Lung (tissue), 12 donors: ENCODE data around the gene AFF1. TPM values are rescaled to one million over a fixed set of nuclear protein-coding genes. Genes with fewer than 3 reads are reported as not detected.

Source experiments
- ATAC-seq: fragments of 200-7000 bp; cut with Tn5 transposase; one replicate; pipeline ENCODE4 v1.9.1; 2020; ENCODE audit warnings: moderate number of reproducible peaks; ENCODE audit not compliant: insufficient read depth, low FRiP score
- DNase-seq, 3 donors: peaks; one replicate each; pipeline ENCODE4 v3.0.0-alpha.2; 2013 to 2017
- H3K27ac ChIP-seq, 2 donors: one replicate each; pipeline ENCODE4 v1.5.1; 2013; ENCODE audit warnings: mild to moderate bottlenecking in 2 of 2, moderate library complexity in 2 of 2, control low read depth in 1 of 2, inconsistent platforms in 1 of 2, low read depth in 1 of 2, low read length in 1 of 2
- H3K27me3 ChIP-seq, 3 donors: one replicate each; pipeline ENCODE4 v1.5.1; 2013; ENCODE audit warnings: low read length in 2 of 3; ENCODE audit not compliant: control insufficient read depth in 3 of 3, insufficient read depth in 3 of 3
- H3K36me3 ChIP-seq, 4 donors: one replicate each; pipeline ENCODE4 v1.5.1; 2013; ENCODE audit warnings: low read length in 4 of 4, mild to moderate bottlenecking in 1 of 4, moderate library complexity in 1 of 4; ENCODE audit not compliant: control insufficient read depth in 4 of 4, insufficient read depth in 4 of 4
- H3K4me1 ChIP-seq, 5 donors: one replicate each; pipeline ENCODE4 v1.5.1; 2013; ENCODE audit warnings: low read length in 5 of 5, mild to moderate bottlenecking in 2 of 5, moderate library complexity in 1 of 5; ENCODE audit not compliant: control insufficient read depth in 5 of 5, insufficient read depth in 5 of 5
- H3K4me3 ChIP-seq: one replicate; pipeline ENCODE4 v1.5.1; 2013; ENCODE audit warnings: mild to moderate bottlenecking, control low read depth, moderate library complexity
- H3K9ac ChIP-seq, 2 donors: one replicate each; pipeline ENCODE4 v1.5.1; 2013; ENCODE audit warnings: low read length in 2 of 2, control low read depth in 1 of 2; ENCODE audit not compliant: insufficient read depth in 1 of 2
- H3K9me3 ChIP-seq, 4 donors: one replicate each; pipeline ENCODE4 v1.5.1; 2013; ENCODE audit warnings: low read length in 3 of 4, mild to moderate bottlenecking in 1 of 4, moderate library complexity in 1 of 4; ENCODE audit not compliant: control insufficient read depth in 4 of 4, insufficient read depth in 3 of 4
- WGBS, 2 donors: extraction: QIAGEN DNeasy Blood & Tissue Kit; methylation state at CpG; one replicate each; pipeline ENCODE4 v1.1.7; 2013; 5-methylcytosine and 5-hydroxymethylcytosine counted together
- polyA plus RNA-seq, 2 donors: library from polyadenylated mRNA; stranded (reverse); fragments of 200-250 nt; gene quantifications; one replicate each; pipeline ENCODE4 v1.2.1, GENCODE V29; 2013
- total RNA-seq, 2 donors: library from RNA; depleted of rRNA in 1 of 2; stranded (reverse); fragments of >200 nt in 1 of 2; gene quantifications; one replicate each; pipeline ENCODE4 v1.2.1, GENCODE V29; 2014 to 2021
- TF ChIP-seq, protein P1 (sequence below): IDR thresholded peaks from 2 replicates; pipeline ENCODE4 v1.5.1; 2012; ENCODE audit warnings: mild to moderate bottlenecking; ENCODE audit errors: control extremely low read depth, extremely low read depth
- donor health status: control.
- donor health status: control.
- donor health status: Bipolar disorder and iron deficiency.
- donor health status: healthy.
- donor health status: DM: yes; HTN: yes; CAD: no.

Gene AFF1
- total and polyA plus RNA-seq, 4 donors, result 9.5 to 79.0 (median 35.8) TPM

DNA sequence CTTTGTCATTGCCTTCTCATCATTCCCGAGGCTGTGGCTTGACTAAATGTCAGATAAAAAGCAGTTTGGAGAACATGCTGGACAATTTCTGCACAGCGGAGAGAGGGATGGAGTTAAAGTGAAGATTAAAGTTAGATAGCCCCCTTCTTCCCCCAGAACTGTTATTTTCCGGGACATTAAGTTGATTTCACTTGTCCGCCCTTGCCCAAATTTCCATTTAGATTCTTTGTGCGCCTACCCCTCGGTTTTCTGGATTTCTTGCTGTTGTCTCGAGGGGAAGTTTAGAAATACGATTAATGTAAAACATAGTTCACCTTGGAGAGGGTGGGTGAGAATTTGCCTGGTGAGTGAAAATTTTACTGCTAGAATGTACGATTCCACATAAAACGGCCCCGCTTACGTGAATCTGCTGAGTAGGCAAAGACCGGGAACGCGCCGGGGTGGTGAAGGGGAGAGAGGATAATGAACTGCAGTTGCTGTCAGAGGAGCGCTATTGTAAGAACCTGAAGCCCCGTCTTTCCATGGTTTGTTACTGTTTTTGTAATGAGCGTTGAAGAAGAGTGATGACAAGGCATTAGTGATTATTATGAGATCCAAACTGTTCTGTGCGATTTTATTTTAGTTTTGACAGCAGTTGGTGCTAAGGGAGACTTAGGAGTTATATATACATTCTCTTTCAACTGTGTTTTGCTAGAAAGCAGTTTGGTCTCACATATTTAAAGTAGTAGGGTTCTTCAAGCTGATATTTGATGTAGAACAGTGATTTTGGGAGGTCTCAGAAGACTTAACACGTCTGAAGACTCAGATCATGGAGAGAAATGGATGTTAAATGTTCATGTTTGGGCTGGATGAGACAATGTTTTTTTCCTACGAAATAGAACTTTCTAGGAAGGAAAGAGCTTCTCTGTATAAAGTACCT lies 73.0 kb downstream of the AFF1 start:
- TF ChIP-seq, protein P1, sequence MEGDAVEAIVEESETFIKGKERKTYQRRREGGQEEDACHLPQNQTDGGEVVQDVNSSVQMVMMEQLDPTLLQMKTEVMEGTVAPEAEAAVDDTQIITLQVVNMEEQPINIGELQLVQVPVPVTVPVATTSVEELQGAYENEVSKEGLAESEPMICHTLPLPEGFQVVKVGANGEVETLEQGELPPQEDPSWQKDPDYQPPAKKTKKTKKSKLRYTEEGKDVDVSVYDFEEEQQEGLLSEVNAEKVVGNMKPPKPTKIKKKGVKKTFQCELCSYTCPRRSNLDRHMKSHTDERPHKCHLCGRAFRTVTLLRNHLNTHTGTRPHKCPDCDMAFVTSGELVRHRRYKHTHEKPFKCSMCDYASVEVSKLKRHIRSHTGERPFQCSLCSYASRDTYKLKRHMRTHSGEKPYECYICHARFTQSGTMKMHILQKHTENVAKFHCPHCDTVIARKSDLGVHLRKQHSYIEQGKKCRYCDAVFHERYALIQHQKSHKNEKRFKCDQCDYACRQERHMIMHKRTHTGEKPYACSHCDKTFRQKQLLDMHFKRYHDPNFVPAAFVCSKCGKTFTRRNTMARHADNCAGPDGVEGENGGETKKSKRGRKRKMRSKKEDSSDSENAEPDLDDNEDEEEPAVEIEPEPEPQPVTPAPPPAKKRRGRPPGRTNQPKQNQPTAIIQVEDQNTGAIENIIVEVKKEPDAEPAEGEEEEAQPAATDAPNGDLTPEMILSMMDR, result no peak
- Histone ChIP-seq H3K9me3 (peaks cover 0 to 4% (median 0%) of the 10 kb centered on the region in 4 donors), H3K27me3 (no peaks in the 10 kb centered on the region), H3K27ac (peak overlapping the region; percentile 90 to 97), H3K4me3 (peak overlapping the region; percentile 93), H3K36me3 (peaks cover 0 to 5% (median 0%) of the 10 kb centered on the region in 4 donors), H3K4me1 (peaks cover 4 to 39% (median 20%) of the 10 kb centered on the region in 5 donors), H3K9ac (peak overlapping the region; percentile 74 to 98)
- DNase-seq, result peak; percentile 61 to 86 (median 85)
- ATAC-seq, result peak; percentile 35
- 0 to 1% methylated on average over 22 of the region's 22 CpGs for WGBS, 2 donors

DNA sequence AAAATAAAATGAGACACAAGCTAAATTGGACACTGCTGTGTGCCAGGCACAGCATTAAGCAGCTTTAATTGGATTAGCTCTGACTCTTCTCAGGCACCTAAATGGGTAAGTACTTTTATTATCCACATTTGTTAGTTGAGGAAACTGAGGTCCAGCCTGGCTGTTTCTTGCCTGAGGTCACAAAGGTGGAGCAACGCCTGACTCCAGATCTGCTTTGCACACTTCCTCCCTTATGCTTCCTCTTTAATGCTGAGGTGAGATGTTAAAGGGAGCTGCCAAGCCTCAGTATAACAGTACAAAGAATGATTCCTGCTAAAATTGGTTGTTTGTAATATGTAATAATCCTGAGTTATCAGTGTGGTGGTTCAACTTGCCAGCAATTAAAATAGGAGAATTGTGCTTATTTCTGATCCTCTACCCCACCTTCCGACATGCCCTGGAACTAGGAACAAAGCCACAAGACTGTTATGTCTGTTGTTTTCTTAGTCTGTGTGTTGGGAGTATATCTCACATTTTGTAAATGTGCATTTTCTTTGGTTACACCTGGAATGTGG lies 74.4 kb downstream of the AFF1 start:
- H3K4me1 ChIP-seq, result peaks cover 7 to 47% (median 25%) of the 10 kb centered on the region in 5 donors
- TF ChIP-seq, protein P1, result no peak
- peak overlapping the region; percentile 56 to 69 for H3K27ac ChIP-seq
- no peaks in the 10 kb centered on the region for H3K27me3 ChIP-seq
- no peak overlapping the region for H3K9ac ChIP-seq
- H3K4me3 ChIP-seq, result no peak overlapping the region
- ATAC-seq (no peak), DNase-seq (no peak)
- peaks cover 0 to 5% (median 0%) of the 10 kb centered on the region in 4 donors for H3K36me3 ChIP-seq
- H3K9me3 ChIP-seq, result peaks cover 0 to 4% (median 0%) of the 10 kb centered on the region in 4 donors
- WGBS, 2 donors, result 19 to 25% methylated on average over 2 of the region's 2 CpGs

DNA sequence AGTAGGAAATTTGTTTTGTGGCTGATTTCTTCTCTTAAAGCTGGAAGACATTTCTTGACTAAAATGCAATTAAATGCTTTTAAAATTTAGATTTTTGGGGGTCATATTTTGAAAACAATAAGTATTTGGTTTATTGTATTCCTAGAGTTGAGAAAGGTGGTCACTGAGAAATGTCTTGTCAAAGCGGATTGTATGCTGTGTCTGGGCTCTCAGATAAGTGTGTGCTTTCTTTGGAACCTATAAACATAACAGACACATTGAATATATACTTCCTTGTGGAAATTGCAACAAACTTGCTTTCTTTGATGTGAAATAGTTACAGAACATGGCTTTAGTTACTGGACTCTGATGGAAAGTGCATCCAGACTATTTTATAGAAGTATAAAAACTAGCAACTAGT lies 75.4 kb downstream of the AFF1 start:
- Histone ChIP-seq H3K27me3 (no peaks in the 10 kb centered on the region), H3K9ac (no peak overlapping the region), H3K9me3 (peaks cover 0 to 4% (median 0%) of the 10 kb centered on the region in 4 donors), H3K4me1 (peaks cover 5 to 50% (median 28%) of the 10 kb centered on the region in 5 donors), H3K4me3 (no peak overlapping the region), H3K36me3 (peaks cover 0 to 5% (median 0%) of the 10 kb centered on the region in 4 donors), H3K27ac (no peak overlapping the region)
- TF ChIP-seq, protein P1, result no peak
- DNase-seq (no peak), ATAC-seq (no peak)
- 21 to 57% methylated on average over 1 of the region's 1 CpG for WGBS, 2 donors
